Endothelial cell (in vitro differentiated cells): Measurements from ENCODE around the gene CIT. TPM values are rescaled to one million over a fixed set of nuclear protein-coding genes. Genes with fewer than 3 reads are reported as not detected.

ENCODE experiments used
- DNase-seq: peaks from one replicate; pipeline ENCODE4 v3.0.0; 2021; ENCODE audit warnings: low spot score
- H3K27ac Mint-ChIP-seq: one replicate; pipeline ENCODE4 v1.8.0; 2021; ENCODE audit warnings: mixed read lengths, inconsistent platforms; ENCODE audit not compliant: unreplicated experiment
- H3K27me3 Mint-ChIP-seq: one replicate; pipeline ENCODE4 v1.8.0; 2021; ENCODE audit warnings: mild to moderate bottlenecking, moderate library complexity, mixed read lengths, inconsistent platforms; ENCODE audit not compliant: unreplicated experiment
- H3K36me3 Mint-ChIP-seq: one replicate; pipeline ENCODE4 v1.8.0; 2021; ENCODE audit warnings: mild to moderate bottlenecking, low read depth, mixed read lengths, inconsistent platforms; ENCODE audit not compliant: unreplicated experiment
- H3K4me1 Mint-ChIP-seq: one replicate; pipeline ENCODE4 v1.8.0; 2021; ENCODE audit warnings: mild to moderate bottlenecking, mixed read lengths, inconsistent platforms; ENCODE audit not compliant: unreplicated experiment
- H3K4me3 Mint-ChIP-seq: one replicate; pipeline ENCODE4 v1.8.0; 2021; ENCODE audit warnings: mild to moderate bottlenecking, mixed read lengths, inconsistent platforms; ENCODE audit not compliant: unreplicated experiment
- H3K9me3 Mint-ChIP-seq: one replicate; pipeline ENCODE4 v1.8.0; 2021; ENCODE audit warnings: mixed read lengths, inconsistent platforms; ENCODE audit not compliant: unreplicated experiment
- total RNA-seq: library from RNA; stranded (reverse); fragmentation: NEBNext Ultra II Directional; extraction: Animal tissue kit (Norgen Biotek cat#: 25700); gene quantifications from one replicate; pipeline ENCODE4 v1.2.1, GENCODE V29; 2021; ENCODE audit not compliant: unreplicated experiment
- TF ChIP-seq, protein P1 (sequence below): fragments of 200-600 bp; sonication (generic); IDR thresholded peaks from one replicate; pipeline ENCODE4 v1.5.0; 2021; ENCODE audit warnings: antibody characterized with exemption; ENCODE audit not compliant: unreplicated experiment

CIT gene
- total RNA-seq, 1 donor from 2014 or later: 14.4 TPM

DNA sequence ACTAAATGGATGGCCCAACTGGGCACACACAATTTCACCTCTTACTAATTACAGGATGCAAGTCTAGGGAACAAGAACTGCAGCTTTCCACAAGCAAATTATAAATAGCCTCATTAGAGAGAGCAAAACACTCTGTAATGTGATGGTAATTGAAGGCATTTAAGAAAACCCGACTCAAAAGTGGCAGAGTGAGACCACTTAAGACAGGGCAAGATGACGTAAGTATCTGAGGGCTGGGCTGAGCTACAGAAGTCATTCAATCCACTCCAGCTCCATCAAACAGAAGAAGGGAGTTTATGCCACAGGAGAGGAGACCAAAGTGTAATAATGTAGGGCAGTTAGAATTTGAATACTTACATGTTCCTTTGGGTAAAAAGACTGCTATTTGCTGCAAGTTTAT, 118.9 kb downstream of the CIT start:
- TF ChIP-seq, protein P1, sequence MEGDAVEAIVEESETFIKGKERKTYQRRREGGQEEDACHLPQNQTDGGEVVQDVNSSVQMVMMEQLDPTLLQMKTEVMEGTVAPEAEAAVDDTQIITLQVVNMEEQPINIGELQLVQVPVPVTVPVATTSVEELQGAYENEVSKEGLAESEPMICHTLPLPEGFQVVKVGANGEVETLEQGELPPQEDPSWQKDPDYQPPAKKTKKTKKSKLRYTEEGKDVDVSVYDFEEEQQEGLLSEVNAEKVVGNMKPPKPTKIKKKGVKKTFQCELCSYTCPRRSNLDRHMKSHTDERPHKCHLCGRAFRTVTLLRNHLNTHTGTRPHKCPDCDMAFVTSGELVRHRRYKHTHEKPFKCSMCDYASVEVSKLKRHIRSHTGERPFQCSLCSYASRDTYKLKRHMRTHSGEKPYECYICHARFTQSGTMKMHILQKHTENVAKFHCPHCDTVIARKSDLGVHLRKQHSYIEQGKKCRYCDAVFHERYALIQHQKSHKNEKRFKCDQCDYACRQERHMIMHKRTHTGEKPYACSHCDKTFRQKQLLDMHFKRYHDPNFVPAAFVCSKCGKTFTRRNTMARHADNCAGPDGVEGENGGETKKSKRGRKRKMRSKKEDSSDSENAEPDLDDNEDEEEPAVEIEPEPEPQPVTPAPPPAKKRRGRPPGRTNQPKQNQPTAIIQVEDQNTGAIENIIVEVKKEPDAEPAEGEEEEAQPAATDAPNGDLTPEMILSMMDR: no peak
- H3K27me3 Mint-ChIP-seq: peaks cover 3% of the 10 kb centered on the region
- no peaks in the 10 kb centered on the region for H3K9me3 Mint-ChIP-seq
- DNase-seq: no peak
- H3K36me3 Mint-ChIP-seq: peaks cover 18% of the 10 kb centered on the region
- H3K4me3 Mint-ChIP-seq: no peak overlapping the region
- no peaks in the 10 kb centered on the region for H3K4me1 Mint-ChIP-seq
- H3K27ac Mint-ChIP-seq: no peak overlapping the region

DNA sequence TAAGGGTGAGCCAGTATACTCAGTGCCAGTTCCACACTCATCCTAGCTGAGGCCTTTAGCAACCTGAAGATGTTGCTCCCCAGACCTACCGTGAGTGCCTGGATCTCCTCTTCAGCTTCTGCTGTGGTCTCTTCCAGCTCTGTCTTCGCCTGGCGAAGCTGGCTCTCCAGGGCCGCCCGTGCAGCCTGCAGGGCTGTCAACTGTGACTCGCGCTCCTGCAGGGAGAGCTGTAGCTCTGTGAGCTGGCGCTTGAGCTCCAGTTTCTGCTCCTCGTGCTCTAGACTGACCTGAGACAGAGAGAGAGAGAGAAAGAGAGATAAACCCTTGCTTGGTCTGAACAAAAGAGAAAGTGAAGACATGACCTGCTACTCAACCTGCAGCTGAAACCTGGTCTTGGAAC, 125.2 kb downstream of the CIT start:
- TF ChIP-seq, protein P1: no peak
- H3K4me3 Mint-ChIP-seq: no peak overlapping the region
- no peaks in the 10 kb centered on the region for H3K4me1 Mint-ChIP-seq
- H3K27ac Mint-ChIP-seq: no peak overlapping the region
- DNase-seq: no peak
- peaks cover 2% of the 10 kb centered on the region for H3K27me3 Mint-ChIP-seq
- no peaks in the 10 kb centered on the region for H3K9me3 Mint-ChIP-seq
- H3K36me3 Mint-ChIP-seq: peaks cover 15% of the 10 kb centered on the region

DNA sequence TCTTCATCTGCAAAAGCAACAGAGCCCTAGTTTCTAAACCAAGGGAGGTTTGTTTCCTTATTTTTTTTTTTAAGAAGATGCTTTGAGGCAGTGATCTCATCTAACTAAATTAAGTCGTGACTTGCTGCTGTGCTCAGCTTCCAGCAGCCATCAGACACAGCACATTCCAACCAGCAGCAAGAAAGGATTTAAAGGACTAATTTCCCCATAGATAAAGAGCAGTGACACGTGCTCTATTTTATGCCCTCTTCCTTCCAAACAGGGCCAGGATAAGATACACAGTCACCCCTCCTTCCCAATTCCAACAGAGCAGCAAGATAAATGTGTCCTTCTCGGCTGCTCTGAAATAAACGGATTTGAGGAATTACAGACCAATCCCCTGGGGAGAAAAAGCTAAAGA, 127.5 kb downstream of the CIT start:
- Mint-ChIP-seq H3K27ac (no peak overlapping the region), H3K36me3 (peaks cover 23% of the 10 kb centered on the region), H3K4me3 (no peak overlapping the region), H3K27me3 (peaks cover 1% of the 10 kb centered on the region), H3K9me3 (no peaks in the 10 kb centered on the region), H3K4me1 (no peaks in the 10 kb centered on the region)
- TF ChIP-seq, protein P1: no peak
- DNase-seq: no peak

DNA sequence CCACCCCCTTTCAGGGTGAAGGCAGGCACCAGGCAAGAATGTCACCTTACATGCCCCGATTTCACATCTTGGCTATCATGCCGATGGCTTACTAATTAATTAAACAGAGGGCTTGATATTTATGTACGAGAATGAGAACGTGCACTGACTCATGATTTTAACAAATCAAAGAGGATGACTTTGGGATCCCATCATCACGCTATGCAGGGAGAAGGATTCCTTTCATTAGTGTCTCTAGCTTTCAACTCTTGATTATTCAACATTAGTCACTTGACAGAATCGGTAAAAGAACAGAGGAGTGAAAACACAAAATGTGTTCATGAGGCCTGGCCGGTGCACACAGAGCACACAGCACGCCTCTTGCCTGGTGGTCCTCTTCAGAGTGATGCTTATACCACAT, 128.6 kb downstream of the CIT start:
- no peaks in the 10 kb centered on the region for H3K4me1 Mint-ChIP-seq
- TF ChIP-seq, protein P1: no peak
- no peak overlapping the region for H3K27ac Mint-ChIP-seq

DNA sequence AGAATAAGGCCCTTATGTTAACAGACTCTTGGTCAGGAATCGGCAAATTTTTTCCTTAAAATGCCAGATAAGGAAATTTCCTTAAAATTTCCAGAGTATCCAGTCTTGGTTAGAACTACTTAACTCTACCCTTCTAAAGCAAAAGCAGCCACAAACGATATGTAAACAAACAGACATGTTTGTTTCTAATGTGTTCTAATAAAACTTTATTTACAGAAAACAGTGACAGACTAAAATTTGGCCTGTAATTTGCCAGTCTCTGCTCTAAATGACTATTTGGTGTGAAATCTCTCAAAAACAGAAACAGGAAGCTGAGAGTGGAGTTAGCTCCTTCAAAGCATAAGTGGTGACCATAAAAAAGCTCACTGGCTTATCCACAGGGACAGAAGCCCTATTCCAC, 131.0 kb downstream of the CIT start:
- Mint-ChIP-seq H3K27me3 (peaks cover 1% of the 10 kb centered on the region), H3K4me1 (no peaks in the 10 kb centered on the region), H3K4me3 (no peak overlapping the region), H3K9me3 (no peaks in the 10 kb centered on the region), H3K27ac (no peak overlapping the region), H3K36me3 (peaks cover 19% of the 10 kb centered on the region)
- TF ChIP-seq, protein P1: no peak
- no peak for DNase-seq

More for the DNA sequence above, 128.6 kb downstream of the CIT start:
- Mint-ChIP-seq H3K27me3 (peaks cover 1% of the 10 kb centered on the region), H3K36me3 (peaks cover 19% of the 10 kb centered on the region), H3K9me3 (no peaks in the 10 kb centered on the region), H3K4me3 (no peak overlapping the region)
- no peak for DNase-seq
